HG02973 (cell line): ENCODE measurements around the gene SGIP1.

ENCODE experiments used
- ATAC-seq: cut with Tn5 transposase; IDR thresholded peaks from one replicate; pipeline ENCODE4 v1.9.1; 2021; ENCODE audit warnings: moderate library complexity; ENCODE audit not compliant: unreplicated experiment

Gene SGIP1

DNA sequence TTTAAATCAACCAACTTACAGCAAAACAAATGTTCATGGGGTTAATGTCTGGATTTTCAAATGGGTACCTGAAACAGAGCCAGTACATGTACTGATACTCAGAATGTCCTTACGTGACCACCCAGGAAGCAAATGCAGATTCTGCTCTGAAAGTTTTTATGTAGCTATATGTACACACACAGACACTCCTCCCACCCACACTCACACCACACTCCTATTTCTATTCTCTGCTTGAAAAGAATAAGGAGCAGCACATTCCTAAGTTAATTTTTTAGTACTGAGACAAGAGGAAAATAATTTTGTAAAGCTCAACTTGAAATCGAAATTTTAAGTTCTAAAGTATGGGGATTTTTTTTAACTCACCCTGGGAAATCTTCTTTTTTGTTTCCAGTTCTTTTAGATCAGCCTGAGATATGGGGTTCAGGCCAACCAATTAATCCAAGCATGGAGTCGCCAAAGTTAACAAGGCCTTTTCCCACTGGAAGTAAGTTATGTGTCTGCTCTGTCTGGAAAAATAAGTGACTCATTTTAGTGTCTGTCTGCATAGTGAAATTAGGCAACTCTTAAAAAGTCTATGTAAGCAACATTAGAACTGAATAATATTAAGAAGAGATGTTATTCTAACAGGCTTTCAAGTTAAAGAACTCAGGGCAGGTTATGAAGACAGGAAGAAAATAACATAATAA lies 142.8 kb downstream of the SGIP1 start:
- ATAC-seq, result no peak

- no peak for ATAC-seq
Observed at GRCh38 chr1:66678146-66678545, 144.2 kb downstream of the SGIP1 start.

DNA sequence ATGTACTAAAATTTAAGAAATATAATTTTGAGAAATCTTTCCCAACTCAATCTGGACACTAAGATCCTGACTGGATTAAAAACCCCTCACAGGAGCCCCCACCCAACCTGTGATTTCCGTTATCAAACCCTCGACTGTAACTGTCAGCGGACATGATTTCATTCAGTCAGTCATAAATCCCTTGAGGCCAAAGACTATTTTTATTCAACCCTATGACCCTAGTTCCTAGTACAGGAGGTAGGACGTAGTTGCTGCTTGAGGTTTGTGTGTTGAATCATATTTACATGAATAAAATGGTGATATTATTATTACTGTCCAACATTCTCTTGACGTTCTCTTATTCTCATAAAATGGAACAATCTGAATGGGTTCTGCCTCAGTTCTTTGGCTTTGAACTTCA lies 145.2 kb downstream of the SGIP1 start:
- ATAC-seq, result no peak

DNA sequence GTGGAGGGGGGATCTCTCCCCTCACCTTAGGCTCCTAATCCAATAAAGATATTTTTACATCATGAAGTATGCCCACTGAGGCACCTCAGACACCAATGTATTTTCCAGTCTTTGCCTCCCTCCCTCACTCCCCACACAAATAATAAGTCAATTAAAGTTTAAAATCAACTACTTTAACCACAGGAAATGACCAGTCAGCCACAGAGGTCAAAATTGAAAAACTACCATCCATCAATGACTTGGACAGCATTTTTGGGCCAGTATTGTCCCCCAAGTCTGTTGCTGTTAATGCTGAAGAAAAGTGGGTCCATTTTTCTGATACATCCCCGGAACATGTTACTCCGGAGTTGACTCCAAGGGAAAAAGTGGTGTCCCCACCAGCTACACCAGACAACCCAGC lies 147.7 kb downstream of the SGIP1 start:
- no peak for ATAC-seq

- no peak for ATAC-seq
Observed at GRCh38 chr1:66682106-66682505, 148.2 kb downstream of the SGIP1 start.

DNA sequence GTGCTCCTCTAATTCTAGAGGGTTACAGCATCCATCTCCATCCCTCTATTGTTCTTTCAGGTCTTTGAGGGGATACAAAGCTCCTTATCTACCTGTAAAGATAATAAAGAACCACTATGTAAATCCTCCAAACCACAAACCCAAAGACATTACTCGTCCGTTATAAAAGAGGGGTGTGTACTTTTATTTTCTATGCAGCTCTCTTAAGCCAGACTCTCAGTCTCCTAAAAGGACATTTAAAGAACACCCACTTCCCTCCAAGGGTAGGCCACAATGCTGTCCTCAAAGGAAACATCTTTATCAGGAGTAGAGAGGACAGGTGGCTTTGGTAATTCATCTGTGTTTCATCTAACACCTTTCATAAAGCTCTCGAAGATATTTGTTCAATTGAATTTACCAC lies 150.4 kb downstream of the SGIP1 start:
- no peak for ATAC-seq

DNA sequence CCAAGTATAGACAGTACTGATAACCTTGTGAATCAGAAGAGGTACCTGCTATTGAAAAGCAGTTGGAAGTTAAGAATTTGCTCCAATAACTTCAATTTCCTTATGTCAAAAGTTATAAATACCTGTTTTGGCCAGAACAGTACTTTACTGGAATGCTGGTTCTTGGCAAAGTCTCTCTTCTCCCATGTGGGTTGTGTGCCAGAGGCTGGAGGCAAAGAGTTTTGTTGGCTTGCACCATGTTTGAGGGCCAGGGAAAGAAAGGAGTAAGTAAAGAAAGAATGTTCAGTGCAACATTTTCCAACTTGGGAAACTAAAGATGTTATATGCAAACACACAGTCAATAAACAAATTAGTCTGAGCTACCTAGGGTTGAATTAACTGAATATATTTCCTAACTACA lies 151.3 kb downstream of the SGIP1 start:
- no peak for ATAC-seq

- ATAC-seq, result no peak
Observed at GRCh38 chr1:66685670-66686069, 151.7 kb downstream of the SGIP1 start.

DNA sequence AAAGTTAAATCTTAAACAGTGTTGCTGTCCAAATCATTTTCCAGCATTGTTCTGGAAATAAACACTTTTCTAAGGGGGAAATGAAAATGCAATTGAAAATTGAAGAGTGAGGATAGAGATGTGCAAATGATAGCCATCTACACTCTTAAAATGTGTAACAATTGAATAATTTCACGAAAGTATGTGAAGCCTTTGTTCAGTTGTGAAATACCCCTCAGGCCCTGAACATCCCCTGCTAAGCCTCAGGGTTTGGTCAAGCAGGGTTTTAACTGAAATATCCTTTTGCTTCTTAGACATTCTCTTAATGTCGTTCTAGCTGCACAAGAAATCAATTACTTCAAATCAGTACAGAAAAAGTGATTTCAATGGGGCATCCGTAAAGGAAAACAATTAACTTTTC lies 152.5 kb downstream of the SGIP1 start:
- no peak for ATAC-seq

- no peak for ATAC-seq
Observed at GRCh38 chr1:66687358-66687757, 153.4 kb downstream of the SGIP1 start.

DNA sequence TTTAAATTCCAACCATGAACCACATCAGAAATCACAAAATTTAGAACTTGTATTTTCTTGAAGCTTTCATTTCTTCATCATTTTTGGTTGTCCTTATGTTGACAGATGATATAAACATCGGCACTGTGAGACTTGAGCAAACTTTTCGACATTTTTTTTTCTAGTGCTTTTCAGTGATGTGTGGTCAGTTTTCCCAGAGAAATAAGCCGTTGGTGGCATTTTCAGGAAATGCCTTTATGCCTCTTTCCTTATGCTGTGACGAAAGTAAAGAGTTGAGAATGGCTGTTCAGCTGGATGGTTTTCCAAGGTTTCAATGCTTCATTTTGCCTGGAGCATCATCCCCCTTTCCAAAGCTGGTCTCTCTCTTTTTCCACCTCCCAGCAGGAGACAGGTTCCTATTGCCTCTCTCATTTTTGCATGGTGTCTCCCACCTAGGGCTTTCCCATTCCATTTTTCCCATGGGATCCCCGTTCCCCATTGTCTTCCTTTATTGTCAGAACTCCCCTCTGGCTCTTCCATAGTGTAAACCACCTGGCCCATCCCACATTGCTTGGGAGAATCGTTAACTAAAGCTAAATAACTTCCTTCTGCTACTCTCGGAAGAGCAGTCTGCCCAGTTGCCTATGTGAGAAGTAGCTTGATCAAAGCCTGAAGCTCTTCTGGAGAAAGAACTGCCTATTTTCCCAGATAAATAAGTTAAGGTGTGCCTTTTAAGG lies 156.9 kb downstream of the SGIP1 start:
- no peak for ATAC-seq

- ATAC-seq, result no peak
Observed at GRCh38 chr1:66692681-66693080, 158.7 kb downstream of the SGIP1 start.

- no peak for ATAC-seq
Observed at GRCh38 chr1:66693856-66694255, 159.9 kb downstream of the SGIP1 start.

DNA sequence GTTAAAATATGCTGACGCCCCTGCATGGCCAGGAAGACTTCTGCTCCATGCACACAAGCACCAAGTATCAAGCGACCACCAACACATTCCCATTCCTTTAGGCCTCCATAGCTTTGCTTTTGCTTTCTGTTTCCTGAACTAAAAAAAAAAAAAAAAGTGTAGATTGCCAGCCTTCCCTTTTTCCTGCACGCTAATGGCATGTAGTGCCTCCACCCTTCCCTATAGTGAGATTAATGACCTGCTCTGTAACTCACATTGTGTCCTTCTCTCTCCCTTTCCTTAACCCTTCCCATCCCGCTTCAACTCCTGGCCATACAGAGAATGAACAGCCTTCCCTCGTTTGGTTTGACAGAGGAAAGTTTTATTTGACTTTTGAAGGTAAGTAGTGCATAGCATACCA lies 161.2 kb downstream of the SGIP1 start:
- ATAC-seq, result no peak

DNA sequence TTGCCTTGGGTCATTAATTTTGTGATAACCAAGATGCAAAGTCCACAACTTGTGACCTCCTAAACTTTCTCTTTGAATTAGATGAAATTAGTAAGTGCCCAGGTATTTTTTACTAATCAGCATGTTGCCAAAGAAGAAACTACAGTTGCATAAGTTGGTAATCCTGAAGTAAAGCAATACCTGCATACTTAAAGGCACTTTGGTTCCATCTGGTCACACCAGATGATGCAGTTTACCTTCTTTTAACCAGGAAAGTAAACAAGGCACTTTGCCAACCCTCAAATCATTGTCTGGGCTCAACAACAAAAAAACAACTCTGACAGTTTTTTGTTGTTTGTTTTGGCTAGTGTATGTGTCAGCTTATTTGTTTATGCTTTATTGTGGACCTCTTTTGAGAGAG lies 162.8 kb downstream of the SGIP1 start:
- no peak for ATAC-seq

- no peak for ATAC-seq
Observed at GRCh38 chr1:66699213-66699612, 165.3 kb downstream of the SGIP1 start.

GRCh38 chr1:66704177-66704875 lies 170.4 kb downstream of the SGIP1 start:
- ATAC-seq, result no peak

GRCh38 chr1:66705110-66705509 lies 171.2 kb downstream of the SGIP1 start:
- no peak for ATAC-seq

DNA sequence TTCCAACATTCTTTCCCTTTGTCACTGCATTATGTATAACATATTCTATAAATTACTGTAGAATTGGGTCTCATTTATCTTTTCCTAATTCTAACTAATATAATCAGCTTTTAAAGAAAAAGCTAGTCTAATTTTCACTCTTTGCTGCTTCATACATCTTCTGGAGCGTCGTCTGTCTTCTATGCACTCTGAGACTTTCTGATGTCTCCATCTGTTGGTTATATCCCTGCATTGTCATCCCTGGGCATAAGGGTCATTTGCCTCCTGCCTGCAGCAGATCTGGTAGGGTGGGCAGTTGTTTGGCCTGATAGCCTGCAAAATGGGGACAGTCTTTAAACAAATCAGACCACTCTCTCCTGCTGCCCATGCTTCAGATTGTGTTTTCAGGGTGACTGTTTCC lies 177.5 kb downstream of the SGIP1 start:
- no peak for ATAC-seq

DNA sequence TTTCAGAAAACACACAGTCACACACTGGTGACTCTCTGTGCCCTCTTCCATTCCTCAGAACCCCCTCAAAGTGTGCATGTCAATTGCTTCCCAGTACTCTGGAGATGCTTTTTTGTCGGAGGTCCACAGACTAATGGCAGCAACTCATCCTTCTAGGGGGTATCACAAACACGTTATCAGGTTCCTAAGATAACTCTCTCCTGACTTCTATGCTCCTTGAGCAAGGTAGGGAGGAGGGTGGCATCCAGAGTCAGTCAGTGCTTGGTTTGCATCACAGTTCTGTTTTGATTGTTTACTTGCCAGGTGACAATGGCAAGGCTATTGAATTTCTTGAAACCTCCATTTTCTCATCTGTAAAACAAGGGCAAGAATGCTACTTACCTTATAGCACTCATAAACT lies 178.9 kb downstream of the SGIP1 start:
- no peak for ATAC-seq

- ATAC-seq, result no peak
Observed at GRCh38 chr1:66723985-66724384, 190.0 kb downstream of the SGIP1 start.
